GM06990 (cell line): ENCODE data around the gene CASP8AP2.
"Not testable (repeated sequence)": the region's sequence is repeated elsewhere in the genome, so short reads cannot be mapped to it uniquely, and the experiment has no call there.

Experiments used
- DNase-seq: peaks from one replicate; pipeline ENCODE4 v3.0.0-alpha.2; 2011; ENCODE audit not compliant: insufficient read length; ENCODE audit errors: extremely low read depth
- H3K27me3 ChIP-seq: replicated peaks from 2 replicates; pipeline ENCODE4 v1.6.0; 2011; ENCODE audit warnings: low read length; ENCODE audit not compliant: control insufficient read depth, insufficient read depth
- H3K36me3 ChIP-seq: 2 replicates; pipeline ENCODE4 v1.5.1; 2011; ENCODE audit warnings: low read length; ENCODE audit not compliant: control insufficient read depth, insufficient read depth
- H3K4me3 ChIP-seq: replicated peaks from 2 replicates; pipeline ENCODE4 v1.5.1; 2011; ENCODE audit warnings: low read depth, mild to moderate bottlenecking, control low read depth, low read length
- CTCF ChIP-seq: IDR thresholded peaks from 2 replicates; pipeline ENCODE4 v1.5.1; 2011; ENCODE audit warnings: low read length, control low read depth, mild to moderate bottlenecking, inconsistent platforms; ENCODE audit not compliant: insufficient read depth, poor library complexity, severe bottlenecking

CASP8AP2 gene

GRCh38 chr6:89807581-89807980 lies 22.1 kb upstream of the CASP8AP2 start:
- Histone ChIP-seq H3K36me3 (no peaks in the 10 kb centered on the region), H3K4me3 (no peak overlapping the region), H3K27me3 (no peaks in the 10 kb centered on the region)
- TF ChIP-seq CTCF, result no peak
- DNase-seq, result no peak

DNA sequence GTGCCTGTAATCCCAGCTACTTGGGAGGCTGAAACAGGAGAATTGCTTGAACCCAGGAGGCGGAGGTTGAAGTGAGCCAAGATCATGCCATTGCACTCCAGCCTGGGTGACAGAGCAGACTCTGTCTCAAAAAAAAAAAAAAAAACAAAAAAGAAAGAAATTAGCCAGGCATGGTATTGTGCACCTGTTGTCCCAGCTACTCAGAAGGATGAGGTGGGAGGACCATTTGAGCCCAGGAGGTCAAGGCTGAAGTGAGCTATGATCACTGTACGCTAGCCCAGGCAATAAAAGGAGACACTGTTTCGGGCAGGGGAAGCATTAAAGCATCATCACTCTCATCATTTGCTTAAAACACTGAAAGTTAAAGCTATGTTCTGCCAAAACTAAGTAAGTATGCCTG lies 16.3 kb upstream of the CASP8AP2 start:
- not testable (repeated sequence) for H3K4me3 ChIP-seq, H3K36me3 ChIP-seq, H3K27me3 ChIP-seq

DNA sequence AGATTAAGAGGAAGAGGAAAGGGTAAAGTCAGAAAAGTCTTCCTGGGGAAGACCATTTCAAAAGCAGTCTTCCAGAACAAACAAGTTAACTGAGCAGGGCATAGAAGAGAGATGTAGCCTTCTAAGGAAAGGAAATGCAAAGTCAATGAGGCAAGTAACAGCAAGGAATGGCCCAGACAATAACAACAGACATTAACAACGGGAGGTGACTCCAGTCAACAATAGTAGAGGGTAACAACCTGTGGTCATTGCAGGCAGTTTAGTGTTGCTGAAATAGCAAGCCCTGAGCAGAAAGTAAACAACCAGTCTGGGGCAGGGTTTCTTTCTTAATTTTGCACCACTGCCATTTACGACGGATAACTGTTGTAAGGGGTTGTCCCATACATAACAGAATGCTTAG lies 12.2 kb upstream of the CASP8AP2 start:
- H3K36me3 ChIP-seq, result no peaks in the 10 kb centered on the region; the same call in 1 of the 2 replicates
- H3K4me3 ChIP-seq, result no peak overlapping the region
- DNase-seq, result no peak
- TF ChIP-seq CTCF, result no peak
- H3K27me3 ChIP-seq, result no peaks in the 10 kb centered on the region

More for the DNA sequence above, 16.3 kb upstream of the CASP8AP2 start:
- DNase-seq, result not testable (repeated sequence)

DNA sequence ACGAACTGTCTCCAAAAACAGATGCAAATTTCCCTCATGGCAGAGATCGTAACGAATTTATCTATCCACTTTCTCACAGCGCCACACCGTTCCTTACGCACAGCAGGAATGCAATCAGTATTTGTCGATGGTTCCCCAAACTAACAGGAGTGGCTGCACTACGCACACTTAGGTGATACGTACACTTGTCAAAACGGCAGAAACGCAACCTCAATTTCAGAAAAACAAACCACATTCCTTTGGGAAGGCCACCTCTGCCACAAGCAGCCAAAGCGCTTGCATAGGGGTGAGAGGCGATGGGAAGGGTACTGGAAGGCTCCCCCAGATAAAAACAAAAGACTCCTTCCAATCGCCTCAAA lies 10.7 kb upstream of the CASP8AP2 start:
- peak; percentile 2 for TF ChIP-seq CTCF
- no peak for DNase-seq
- H3K4me3 ChIP-seq, result peak overlapping the region; percentile 80
- no peaks in the 10 kb centered on the region for H3K27me3 ChIP-seq
- no peaks in the 10 kb centered on the region; the same call in 1 of the 2 replicates for H3K36me3 ChIP-seq

DNA sequence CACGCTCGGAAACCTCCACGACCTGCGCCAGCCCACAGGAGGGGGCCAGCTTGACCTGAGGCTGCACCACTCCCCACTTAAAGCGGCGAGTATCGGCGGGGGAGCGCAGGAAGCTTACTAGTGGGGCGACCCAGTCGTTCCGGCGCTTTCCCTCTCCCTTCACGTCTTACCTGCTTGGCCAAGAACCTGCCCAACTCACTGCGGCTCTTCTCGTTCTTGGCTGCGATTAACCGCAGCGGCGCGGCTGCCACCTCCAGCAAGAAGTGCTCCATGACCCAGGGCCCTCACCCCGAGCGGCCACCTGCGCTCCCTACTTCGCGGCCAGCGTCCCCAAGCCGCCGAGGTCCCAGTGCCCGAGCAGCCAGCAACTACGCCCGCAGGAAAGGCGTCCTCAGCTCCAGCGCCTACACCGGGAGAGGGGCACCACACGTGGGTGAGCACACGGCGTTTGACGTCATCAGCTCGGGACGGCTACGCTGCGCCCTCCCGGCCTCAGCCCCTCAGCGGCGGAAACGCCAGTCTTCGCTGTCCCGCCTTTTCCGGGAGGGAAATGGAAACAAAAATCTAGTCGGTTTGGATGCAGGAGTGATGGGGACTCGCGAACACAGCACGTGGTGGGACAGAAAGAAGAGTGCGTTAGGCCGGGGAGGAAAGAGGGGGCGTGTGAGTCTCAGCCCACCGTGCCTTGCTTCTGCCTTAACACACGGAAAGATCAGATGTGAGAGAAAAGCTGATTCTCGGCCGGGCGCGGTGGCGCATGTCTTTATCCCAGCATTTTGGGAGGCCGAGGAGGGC lies 10.1 kb upstream of the CASP8AP2 start, which contains the start of gene MDN1:
TSS of gene MDN1 (minus strand) at position 459 of the 795 bp plus-strand sequence. CDS start at position 272, 187 bp downstream.
- no peak for TF ChIP-seq CTCF
- H3K27me3 ChIP-seq, result no peaks in the 10 kb centered on the region

GRCh38 chr6:89826029-89826528 lies 3.6 kb upstream of the CASP8AP2 start:
- Histone ChIP-seq H3K36me3 (no peaks in the 10 kb centered on the region; the same call in 1 of the 2 replicates), H3K4me3 (no peak overlapping the region), H3K27me3 (no peaks in the 10 kb centered on the region)
- TF ChIP-seq CTCF, result no peak
- no peak for DNase-seq

More for the DNA sequence above, 10.1 kb upstream of the CASP8AP2 start, which contains the start of gene MDN1:
- H3K36me3 ChIP-seq, result no peaks in the 10 kb centered on the region; the same call in 1 of the 2 replicates
- H3K4me3 ChIP-seq, result peak within 1 kb of the TSS; percentile 80
- DNase-seq, result peak; percentile 95

- peak overlapping the region; percentile 88 for H3K4me3 ChIP-seq
- DNase-seq, H3K27me3 ChIP-seq, H3K36me3 ChIP-seq: not testable (repeated sequence)
Observed at GRCh38 chr6:89828475-89828987, 1.1 kb upstream of the CASP8AP2 start.
